HepG2 (cell line): ENCODE data around the gene ADGRF1. TPM values are rescaled to one million over a fixed set of nuclear protein-coding genes. Genes with fewer than 3 reads are reported as not detected.

Experiments used
- ATAC-seq: fragments of 200-7000 bp; cut with Tn5 transposase; 3 replicates; pipeline ENCODE4 v1.9.1; 2020; ENCODE audit warnings: mild to moderate bottlenecking, moderate library complexity
- BruUV-seq: library from RNA; stranded (reverse); fragments of 400-500 nt; replicated peaks from 2 replicates; lab custom pipeline; 2021; lab: Mats Ljungman, UMichigan
- CTCF ChIA-PET: fragments of 300-600 bp; formaldehyde crosslinking; extraction: SDS; loops from one replicate; lab custom pipeline; 2021; ENCODE audit warnings: low total read pairs, inconsistent platforms, low intra/inter-chr PET ratio; lab: Yijun Ruan, JAX
- POLR2A ChIA-PET: fragments of 350-600 bp; sonication (Branson Sonifier 250); formaldehyde crosslinking; loops from one replicate; lab custom pipeline; 2020; ENCODE audit warnings: antibody characterized with exemption, inconsistent platforms; lab: Yijun Ruan, JAX
- DNase-seq: peaks from one replicate; pipeline ENCODE4 v3.0.0-alpha.2; 2015; ENCODE audit warnings: low spot score
- FAIRE-seq: peaks from 3 replicates; lab custom pipeline; 2011; peaks lifted over from hg19 to GRCh38; lab: Jason Lieb, UNC
- H2AFZ ChIP-seq: one replicate; pipeline ENCODE4 v1.6.1; 2011; ENCODE audit warnings: low read length, inconsistent platforms
- H3K27ac ChIP-seq: fragments of 300-600 bp; 3 replicates; pipeline ENCODE4 v1.8.0; 2011; ENCODE audit warnings: mixed run types, mild to moderate bottlenecking, mixed read lengths, low read length, inconsistent platforms; ENCODE audit not compliant: insufficient read depth; ENCODE audit errors: extremely low read length
- H3K27me3 ChIP-seq, 2 experiments: fragments of 200-600 bp in 1 of 2; 2 replicates in 1 of 2; 3 replicates in 1 of 2; pipeline versions ENCODE4 v1.6.0 to v1.8.0; 2011; ENCODE audit warnings: low read length in 2 of 2, mild to moderate bottlenecking in 2 of 2, moderate library complexity in 2 of 2, inconsistent platforms in 1 of 2; ENCODE audit not compliant: insufficient read depth in 2 of 2, control insufficient read depth in 1 of 2
- H3K36me3 ChIP-seq, 2 experiments: fragments of 200-600 bp in 1 of 2; replicated peaks in 1 of 2; 2 replicates in 1 of 2; 3 replicates in 1 of 2; pipeline versions ENCODE4 v1.5.1 to v1.8.0; 2011; ENCODE audit warnings: low read length in 2 of 2, inconsistent platforms in 1 of 2; ENCODE audit not compliant: insufficient read depth in 2 of 2, control insufficient read depth in 1 of 2
- H3K4me1 ChIP-seq: 2 replicates; pipeline ENCODE4 v1.5.1; 2012; ENCODE audit warnings: low read length, inconsistent platforms; ENCODE audit not compliant: insufficient read depth
- H3K4me2 ChIP-seq: 2 replicates; pipeline ENCODE4 v1.6.0; 2011; ENCODE audit warnings: low read depth, low read length, inconsistent platforms
- H3K4me3 ChIP-seq, 3 experiments: fragments of 200-600 bp in 1 of 3; sonication (generic), shearing (Covaris generic) in 1 of 3; replicated peaks in 1 of 3; 2 replicates each; pipeline ENCODE4 v1.5.1; 2011 to 2016; ENCODE audit warnings: low read length in 3 of 3, inconsistent platforms in 2 of 3, low read depth in 2 of 3, mild to moderate bottlenecking in 2 of 3, control low read depth in 1 of 3, mixed read lengths in 1 of 3; ENCODE audit not compliant: insufficient read depth in 1 of 3
- H3K79me2 ChIP-seq: one replicate; pipeline ENCODE4 v1.6.1; 2011; ENCODE audit warnings: low read length, inconsistent platforms; ENCODE audit not compliant: insufficient read depth
- H3K9ac ChIP-seq: 2 replicates; pipeline ENCODE4 v1.6.0; 2011; ENCODE audit warnings: mild to moderate bottlenecking, low read depth, low read length, inconsistent platforms; ENCODE audit not compliant: insufficient read depth
- H3K9me3 ChIP-seq: 2 replicates; pipeline ENCODE4 v1.5.1; 2012; ENCODE audit warnings: mild to moderate bottlenecking, low read length
- H4K20me1 ChIP-seq: 2 replicates; pipeline ENCODE4 v1.6.0; 2011; ENCODE audit warnings: inconsistent platforms, mild to moderate bottlenecking, low read length, moderate library complexity; ENCODE audit not compliant: insufficient read depth
- ATF5 ChIP-seq: sonication (generic); formaldehyde crosslinking; IDR thresholded peaks from 2 replicates; pipeline ENCODE4 v1.4.0; 2020; ENCODE audit warnings: mild to moderate bottlenecking, low read depth, missing genetic modification reagents
- BRD4 ChIP-seq: sonication (generic); formaldehyde crosslinking; IDR thresholded peaks from 2 replicates; pipeline ENCODE4 v1.4.0; 2020; ENCODE audit warnings: missing genetic modification reagents
- GMEB2 ChIP-seq: IDR thresholded peaks from 2 replicates; pipeline ENCODE4 v1.6.1; 2016; ENCODE audit warnings: missing biosample characterization, missing genetic modification reagents, low read depth
- NRL ChIP-seq: sonication (generic); formaldehyde crosslinking; IDR thresholded peaks from 2 replicates; pipeline ENCODE4 v1.5.0; 2020; ENCODE audit warnings: missing genetic modification reagents, mild to moderate bottlenecking, moderate library complexity, borderline replicate concordance
- PTBP1 ChIP-seq: fragments of 200-400 bp; formaldehyde crosslinking; IDR thresholded peaks from 2 replicates; pipeline ENCODE4 v1.6.1; 2018; ENCODE audit warnings: low read length, low read depth; ENCODE audit not compliant: poor library complexity, severe bottlenecking
- RARG ChIP-seq: sonication (generic); formaldehyde crosslinking; IDR thresholded peaks from 2 replicates; pipeline ENCODE4 v1.4.0; 2020; ENCODE audit warnings: low read depth, mild to moderate bottlenecking, missing genetic modification reagents
- TBP ChIP-seq: sonication (generic); formaldehyde crosslinking; IDR thresholded peaks from 2 replicates; pipeline ENCODE4 v1.5.0; 2020; ENCODE audit warnings: missing genetic modification reagents
- ZFYVE20 ChIP-seq: sonication (generic); formaldehyde crosslinking; IDR thresholded peaks from 2 replicates; pipeline ENCODE4 v1.8.0; 2023; ENCODE audit warnings: low read depth, mild to moderate bottlenecking, moderate library complexity, missing genetic modification reagents, borderline replicate concordance
- ZNF10 ChIP-seq: sonication (generic); formaldehyde crosslinking; IDR thresholded peaks from 2 replicates; pipeline ENCODE4 v1.4.0; 2020; ENCODE audit warnings: mild to moderate bottlenecking, low read depth, missing genetic modification reagents, borderline replicate concordance
- ZNF251 ChIP-seq: sonication (generic); formaldehyde crosslinking; IDR thresholded peaks from 2 replicates; pipeline ENCODE4 v1.9.0; 2021; ENCODE audit warnings: mild to moderate bottlenecking, missing genetic modification reagents
- ZNF383 ChIP-seq: sonication (generic); formaldehyde crosslinking; IDR thresholded peaks from 2 replicates; pipeline ENCODE4 v1.4.0; 2020; ENCODE audit warnings: missing genetic modification reagents, mild to moderate bottlenecking, borderline replicate concordance
- ZNF441 ChIP-seq: sonication (generic); formaldehyde crosslinking; IDR thresholded peaks from 2 replicates; pipeline ENCODE4 v1.7.0; 2021; ENCODE audit warnings: missing genetic modification reagents, borderline replicate concordance
- ZNF7 ChIP-seq: IDR thresholded peaks from 2 replicates; pipeline ENCODE4 v1.6.1; 2016; ENCODE audit warnings: missing biosample characterization, missing genetic modification reagents
- WGBS: methylation state at CpG from one replicate; pipeline ENCODE4 v1.1.6; 2017; ENCODE audit warnings: low lambda C conversion rate; 5-methylcytosine and 5-hydroxymethylcytosine counted together
- in situ Hi-C: cut with HindIII; loops from 2 replicates; pipeline ENCODE4 v1.10.0; 2017; ENCODE audit warnings: low pct_unique_long_range_greater_than_20kb; ENCODE audit not compliant: extremely low pct_ligation_motif_present
- intact Hi-C: fragments of 100-400 bp; cut with micrococcal nuclease; formaldehyde crosslinking; loops from one replicate; pipeline ENCODE4 v1.10.0; 2022; ENCODE audit not compliant: unreplicated experiment
- polyA plus RNA-seq, 8 experiments: library from polyadenylated mRNA; depleted of rRNA in 3 of 8; stranded (reverse) in 7 of 8; unstranded in 1 of 8; fragments of >200 nt; fragmentation: Illumina TruSeq in 4 of 8; extraction: Trizol in 4 of 8; gene quantifications; 2 replicates each; pipeline versions ENCODE4 v1.2.1 to v1.2.3, GENCODE V29; 2011 to 2016; ENCODE audit warnings: low read depth in 4 of 8, missing spikeins in 1 of 8, mixed read lengths in 1 of 8; ENCODE audit not compliant: insufficient read depth in 1 of 8
- total RNA-seq, 5 experiments: library from RNA; depleted of rRNA; stranded (reverse); fragments of >200 nt; fragmentation: Illumina TruSeq; extraction: Trizol; gene quantifications; 2 replicates each; pipeline ENCODE4 v1.2.3, GENCODE V29; 2016; ENCODE audit warnings: low read depth in 1 of 5

The ADGRF1 gene
- total and polyA plus RNA-seq, 2 of the 13 experiments (the other 11 are each of a cell fraction or from before 2014, with no cell fraction given) = not detected

GRCh38 chr6:47066418-47066817, 24.3 kb upstream of the ADGRF1 start:
- no TSS peak for BruUV-seq
- Histone ChIP-seq H4K20me1 (no peaks in the 10 kb centered on the region), H3K79me2 (no peaks in the 10 kb centered on the region), H3K36me3 (no peaks in the 10 kb centered on the region), H3K4me2 (no peak overlapping the region), H3K4me1 (peaks cover 26% of the 10 kb centered on the region), H3K27ac (no peak overlapping the region), H3K9me3 (no peaks in the 10 kb centered on the region), H3K9ac (no peak overlapping the region), H2AFZ (no peak overlapping the region), H3K4me3 (no peak overlapping the region), H3K27me3 (no peaks in the 10 kb centered on the region)
- ATAC-seq (no peak), DNase-seq (no peak), FAIRE-seq (no peak)
- 86% methylated on average over 1 of the region's 1 CpG for WGBS
- CTCF ChIA-PET = no interaction called here
- in situ Hi-C loops = no loop called here
- intact Hi-C loops = no loop called here
- no peak for TF ChIP-seq ZNF251 (CRISPR knock-in tag)
- no peak for TF ChIP-seq ZNF7
- TF ChIP-seq ZFYVE20 (CRISPR knock-in tag) = no peak
- no peak for TF ChIP-seq ZNF441
- TF ChIP-seq ZNF383 (CRISPR knock-in tag) = no peak
- no peak for TF ChIP-seq GMEB2 (CRISPR knock-in tag)
- TF ChIP-seq NRL (CRISPR knock-in tag) = no peak
- TF ChIP-seq TBP (CRISPR knock-in tag) = no peak
- no peak for TF ChIP-seq ATF5 (CRISPR knock-in tag)
- no peak for TF ChIP-seq RARG (CRISPR knock-in tag)
- TF ChIP-seq ZNF10 (CRISPR knock-in tag) = no peak
- no peak for TF ChIP-seq BRD4 (CRISPR knock-in tag)
- no peak for TF ChIP-seq PTBP1
- POLR2A ChIA-PET = interaction anchor here (2.5 kb wide), 1 partner anchor 10 kb away, joined by 16 read pairs; no protein-coding TSS in a partner anchor
